GM12864 (cell line): Measurements from ENCODE around the gene SHISA5.

Experiments used
- DNase-seq: peaks from one replicate; pipeline ENCODE4 v3.0.0-alpha.2; 2011; ENCODE audit warnings: low read depth
- H3K4me3 ChIP-seq: 2 replicates; pipeline ENCODE4 v1.5.1; 2011; ENCODE audit warnings: mild to moderate bottlenecking, low read depth, low read length, control low read depth
- TF ChIP-seq, protein P1 (sequence below): IDR thresholded peaks from 2 replicates; pipeline ENCODE4 v1.5.1; 2011; ENCODE audit warnings: low read depth, mild to moderate bottlenecking, moderate library complexity, low read length, control low read depth, inconsistent platforms; ENCODE audit errors: missing control alignments

The SHISA5 gene

GRCh38 chr3:48431224-48432029, 72.5 kb downstream of the SHISA5 start:
- H3K4me3 ChIP-seq: no peak overlapping the region
- DNase-seq: no peak
- TF ChIP-seq, protein P1, sequence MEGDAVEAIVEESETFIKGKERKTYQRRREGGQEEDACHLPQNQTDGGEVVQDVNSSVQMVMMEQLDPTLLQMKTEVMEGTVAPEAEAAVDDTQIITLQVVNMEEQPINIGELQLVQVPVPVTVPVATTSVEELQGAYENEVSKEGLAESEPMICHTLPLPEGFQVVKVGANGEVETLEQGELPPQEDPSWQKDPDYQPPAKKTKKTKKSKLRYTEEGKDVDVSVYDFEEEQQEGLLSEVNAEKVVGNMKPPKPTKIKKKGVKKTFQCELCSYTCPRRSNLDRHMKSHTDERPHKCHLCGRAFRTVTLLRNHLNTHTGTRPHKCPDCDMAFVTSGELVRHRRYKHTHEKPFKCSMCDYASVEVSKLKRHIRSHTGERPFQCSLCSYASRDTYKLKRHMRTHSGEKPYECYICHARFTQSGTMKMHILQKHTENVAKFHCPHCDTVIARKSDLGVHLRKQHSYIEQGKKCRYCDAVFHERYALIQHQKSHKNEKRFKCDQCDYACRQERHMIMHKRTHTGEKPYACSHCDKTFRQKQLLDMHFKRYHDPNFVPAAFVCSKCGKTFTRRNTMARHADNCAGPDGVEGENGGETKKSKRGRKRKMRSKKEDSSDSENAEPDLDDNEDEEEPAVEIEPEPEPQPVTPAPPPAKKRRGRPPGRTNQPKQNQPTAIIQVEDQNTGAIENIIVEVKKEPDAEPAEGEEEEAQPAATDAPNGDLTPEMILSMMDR: no peak

- DNase-seq: no peak
- TF ChIP-seq, protein P1: no peak
- no peak overlapping the region for H3K4me3 ChIP-seq
These were observed 73.3 kb downstream of the SHISA5 start for GRCh38 chr3:48430708-48431101.

DNA sequence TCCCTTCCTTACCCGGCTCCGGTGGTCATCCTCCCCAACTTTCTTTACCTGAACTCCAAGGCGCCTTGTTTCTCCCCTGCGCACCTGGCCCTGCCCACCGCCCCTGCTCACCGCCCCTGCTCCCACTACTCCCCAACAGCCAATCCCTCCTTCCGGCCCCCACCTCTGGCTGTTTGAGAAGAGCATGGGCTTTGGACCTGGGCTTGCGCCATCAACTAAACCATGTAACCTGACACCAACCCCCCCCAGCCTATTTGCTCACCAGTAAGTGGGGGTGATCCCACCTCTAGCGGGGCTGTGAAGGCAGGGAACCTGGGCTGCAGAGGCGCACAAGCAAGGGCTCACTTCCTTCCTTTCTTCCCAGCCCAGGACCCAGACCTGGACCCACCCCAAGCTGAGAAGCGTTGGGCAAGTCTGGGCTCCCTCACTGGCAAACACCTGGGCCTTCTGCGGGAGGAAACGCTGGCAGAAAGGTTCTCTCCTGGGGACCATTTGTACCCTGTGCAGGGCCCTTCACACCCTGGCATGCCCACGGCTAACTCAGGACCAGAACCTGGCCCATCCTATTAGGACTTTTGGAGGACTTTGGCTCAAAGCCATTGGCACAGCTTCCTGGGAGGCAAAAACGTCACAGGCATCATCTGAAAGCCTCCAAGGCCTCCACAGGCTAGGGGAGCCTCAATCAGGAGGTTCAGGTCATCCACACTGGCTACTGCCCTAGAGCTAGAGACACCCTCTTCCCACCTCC, 73.8 kb downstream of the SHISA5 start, which contains the start of gene PLXNB1:
PLXNB1 (minus strand) TSS at position 127 of the 748 bp plus-strand sequence. CDS start 5,475 bp downstream, outside the sequence.
- TF ChIP-seq, protein P1: no peak
- peak within 1 kb of the TSS; percentile 65 for H3K4me3 ChIP-seq
- DNase-seq: no peak

GRCh38 chr3:48429317-48429959, 74.5 kb downstream of the SHISA5 start:
- peak overlapping the region; percentile 65 for H3K4me3 ChIP-seq
- TF ChIP-seq, protein P1: no peak
- no peak for DNase-seq

- peak overlapping the region; percentile 65 for H3K4me3 ChIP-seq
- TF ChIP-seq, protein P1: no peak
- DNase-seq: no peak
These were observed 75.2 kb downstream of the SHISA5 start for GRCh38 chr3:48428572-48429316.

- no peak for DNase-seq
- TF ChIP-seq, protein P1: no peak
- no peak overlapping the region for H3K4me3 ChIP-seq
These were observed 75.8 kb downstream of the SHISA5 start for GRCh38 chr3:48428088-48428571.
